SU-DHL-6 (cell line): Measurements from ENCODE around the gene SAMD11.

ENCODE experiments used
- H2AFZ ChIP-seq: fragments of 200-600 bp; sonication (generic); 2 replicates; pipeline ENCODE4 v1.6.1; 2014; ENCODE audit warnings: low read depth, mild to moderate bottlenecking, moderate library complexity, mixed read lengths, antibody characterized with exemption, low read length; ENCODE audit not compliant: severe bottlenecking
- H3F3A ChIP-seq: fragments of 200-600 bp; shearing (Covaris generic); 2 replicates; pipeline ENCODE4 v1.6.0; 2016; ENCODE audit warnings: antibody characterized with exemption, mild to moderate bottlenecking; ENCODE audit not compliant: insufficient read depth
- H3K27ac ChIP-seq: fragments of 200-600 bp; sonication (generic); 2 replicates; pipeline ENCODE4 v1.5.1; 2016; ENCODE audit warnings: low read depth, mild to moderate bottlenecking, low read length, moderate library complexity, mixed read lengths
- H3K27me3 ChIP-seq: fragments of 200-600 bp; sonication (generic), shearing (Covaris generic); 2 replicates; pipeline ENCODE4 v1.6.0; 2014; ENCODE audit warnings: mild to moderate bottlenecking, low read length
- H3K36me3 ChIP-seq: fragments of 200-600 bp; sonication (generic); 2 replicates; pipeline ENCODE4 v1.6.1; 2014; ENCODE audit warnings: mild to moderate bottlenecking, low read length, mixed read lengths
- H3K4me2 ChIP-seq: fragments of 300-600, 200-600 bp; shearing (Covaris generic), sonication (generic); 2 replicates; pipeline ENCODE4 v1.6.0; 2014; ENCODE audit warnings: low read length, low read depth, mild to moderate bottlenecking; ENCODE audit not compliant: poor library complexity, severe bottlenecking
- H3K4me3 ChIP-seq: fragments of 200-600 bp; sonication (generic); 2 replicates; pipeline ENCODE4 v1.5.1; 2014; ENCODE audit warnings: antibody characterized with exemption, low read length, mild to moderate bottlenecking, mixed read lengths; ENCODE audit not compliant: insufficient read depth, poor library complexity, severe bottlenecking
- H3K79me2 ChIP-seq: fragments of 200-600 bp; sonication (generic); 2 replicates; pipeline ENCODE4 v1.6.1; 2014; ENCODE audit warnings: mild to moderate bottlenecking, low read length, moderate library complexity; ENCODE audit not compliant: insufficient read depth
- H3K9ac ChIP-seq: fragments of 200-600 bp; sonication (generic); 2 replicates; pipeline ENCODE4 v1.7.0; 2014; ENCODE audit warnings: mild to moderate bottlenecking, low read length
- H3K9me2 ChIP-seq: fragments of 200-600 bp; sonication (generic); replicated peaks from 2 replicates; pipeline ENCODE4 v1.6.1; 2014; ENCODE audit warnings: low read length; ENCODE audit not compliant: insufficient read depth
- H3K9me3 ChIP-seq: fragments of 200-600 bp; sonication (generic); 2 replicates; pipeline ENCODE4 v1.6.1; 2014; ENCODE audit warnings: low read length, mixed read lengths; ENCODE audit not compliant: insufficient read depth
- H4K20me1 ChIP-seq: fragments of 200-600 bp; sonication (generic); 2 replicates; pipeline ENCODE4 v1.6.1; 2014; ENCODE audit warnings: low read depth, mild to moderate bottlenecking, antibody characterized with exemption, low read length, moderate library complexity, mixed read lengths
- CTCF ChIP-seq: fragments of 200-600 bp; sonication (generic); IDR thresholded peaks from one replicate; pipeline ENCODE4 v1.5.1; 2017; ENCODE audit warnings: antibody characterized with exemption, mild to moderate bottlenecking, low read length, moderate library complexity; ENCODE audit not compliant: insufficient read depth, poor library complexity, severe bottlenecking
- EZH2phosphoT487 ChIP-seq: fragments of 200-600 bp; sonication (generic), shearing (Covaris generic); conservative IDR thresholded peaks from 2 replicates; pipeline ENCODE4 v1.6.1; 2018; ENCODE audit warnings: mild to moderate bottlenecking, antibody characterized with exemption, low read length, moderate library complexity, mixed read lengths

The SAMD11 gene

GRCh38 chr1:910881-911721, 12.6 kb upstream of the SAMD11 start:
- Histone ChIP-seq H3K36me3 (no peaks in the 10 kb centered on the region), H2AFZ (no peak overlapping the region), H3K9ac (no peak overlapping the region), H3K27me3 (no peaks in the 10 kb centered on the region), H3K4me3 (no peak overlapping the region), H3K79me2 (no peaks in the 10 kb centered on the region), H3F3A (no peaks in the 10 kb centered on the region), H3K27ac (no peak overlapping the region), H3K9me3 (no peaks in the 10 kb centered on the region), H3K4me2 (no peak overlapping the region), H3K9me2 (no peaks in the 10 kb centered on the region), H4K20me1 (no peaks in the 10 kb centered on the region)
- TF ChIP-seq EZH2phosphoT487: no peak
- no peak for TF ChIP-seq CTCF

- Histone ChIP-seq H4K20me1 (no peaks in the 10 kb centered on the region), H3K9me3 (no peaks in the 10 kb centered on the region), H3K79me2 (no peaks in the 10 kb centered on the region), H3K27ac (no peak overlapping the region), H3K4me2 (no peak overlapping the region), H3K9ac (no peak overlapping the region), H2AFZ (no peak overlapping the region), H3F3A (no peaks in the 10 kb centered on the region), H3K27me3 (no peaks in the 10 kb centered on the region), H3K4me3 (no peak overlapping the region), H3K36me3 (no peaks in the 10 kb centered on the region), H3K9me2 (no peaks in the 10 kb centered on the region)
- TF ChIP-seq CTCF (no peak), EZH2phosphoT487 (no peak)
These were observed 11.6 kb upstream of the SAMD11 start for GRCh38 chr1:911875-912739.

GRCh38 chr1:912740-913301, 10.9 kb upstream of the SAMD11 start:
- no peak overlapping the region for H3K27ac ChIP-seq

More at GRCh38 chr1:912740-913301, 10.9 kb upstream of the SAMD11 start:
- H3K9ac ChIP-seq: no peak overlapping the region
- H3K27me3 ChIP-seq: no peaks in the 10 kb centered on the region
- no peak overlapping the region for H3K4me2 ChIP-seq
- H2AFZ ChIP-seq: no peak overlapping the region
- H3K9me2 ChIP-seq: no peaks in the 10 kb centered on the region
- no peaks in the 10 kb centered on the region for H3K79me2 ChIP-seq
- TF ChIP-seq EZH2phosphoT487 (no peak), CTCF (no peak)
- no peak overlapping the region for H3K4me3 ChIP-seq
- no peaks in the 10 kb centered on the region for H3K9me3 ChIP-seq
- no peaks in the 10 kb centered on the region for H4K20me1 ChIP-seq
- H3K36me3 ChIP-seq: no peaks in the 10 kb centered on the region
- H3F3A ChIP-seq: no peaks in the 10 kb centered on the region
